AG10803 (cell line): ENCODE results near the gene TSC22D1.
"Not testable (repeated sequence)": the region's sequence is repeated elsewhere in the genome, so short reads cannot be mapped to it uniquely, and the experiment has no call there.

ENCODE experiments used
- DNase-seq: peaks from one replicate; pipeline ENCODE4 v3.0.0; 2010; ENCODE audit warnings: low read depth
- H3K4me3 ChIP-seq: 2 replicates; pipeline ENCODE4 v1.5.1; 2011; ENCODE audit warnings: mild to moderate bottlenecking, low read length, control low read depth
- CTCF ChIP-seq: conservative IDR thresholded peaks from 2 replicates; pipeline ENCODE4 v1.5.1; 2011; ENCODE audit warnings: mild to moderate bottlenecking, low read length, control low read depth, inconsistent platforms

Gene TSC22D1

GRCh38 chr13:44537248-44537647 lies 38.9 kb downstream of the TSC22D1 start:
- H3K4me3 ChIP-seq = no peak overlapping the region
- no peak for DNase-seq
- TF ChIP-seq CTCF = no peak

GRCh38 chr13:44523146-44524015 lies 52.7 kb downstream of the TSC22D1 start:
- peak; percentile 60 for DNase-seq
- no peak overlapping the region for H3K4me3 ChIP-seq
- no peak for TF ChIP-seq CTCF

GRCh38 chr13:44519642-44520041 lies 56.5 kb downstream of the TSC22D1 start:
- DNase-seq = no peak
- TF ChIP-seq CTCF = no peak
- H3K4me3 ChIP-seq = no peak overlapping the region

GRCh38 chr13:44516771-44517170 lies 59.4 kb downstream of the TSC22D1 start:
- DNase-seq = no peak
- no peak overlapping the region for H3K4me3 ChIP-seq
- no peak for TF ChIP-seq CTCF

GRCh38 chr13:44514278-44514677 lies 61.9 kb downstream of the TSC22D1 start:
- no peak for TF ChIP-seq CTCF
- DNase-seq = no peak
- H3K4me3 ChIP-seq = no peak overlapping the region

- DNase-seq, H3K4me3 ChIP-seq: not testable (repeated sequence)
Measured at GRCh38 chr13:44509853-44510252, 66.3 kb downstream of the TSC22D1 start.

- no peak for DNase-seq
- TF ChIP-seq CTCF = no peak
- no peak overlapping the region for H3K4me3 ChIP-seq
Measured at GRCh38 chr13:44508562-44509077, 67.5 kb downstream of the TSC22D1 start.
